Immature natural killer cell (primary cell): ENCODE data around the gene ZNF766. TPM values are rescaled to one million over a fixed set of nuclear protein-coding genes. Genes with fewer than 3 reads are reported as not detected.
"Not testable (repeated sequence)": the region's sequence is repeated elsewhere in the genome, so short reads cannot be mapped to it uniquely, and the experiment has no call there.

Experiments used
- DNase-seq, 3 donors: peaks; one replicate each; pipeline ENCODE4 v3.0.0; 2022; ENCODE audit warnings: mixed read lengths in 1 of 3
- H3K27ac Mint-ChIP-seq, 6 donors: one replicate each; pipeline ENCODE4 v1.8.0; 2020; ENCODE audit warnings: mixed read lengths in 6 of 6, mild to moderate bottlenecking in 5 of 6, inconsistent platforms in 4 of 6, moderate library complexity in 3 of 6
- H3K27me3 Mint-ChIP-seq, 3 donors: one replicate each; pipeline ENCODE4 v1.8.0; 2020 to 2021; ENCODE audit warnings: low read depth in 3 of 3, mild to moderate bottlenecking in 3 of 3, mixed read lengths in 3 of 3, moderate library complexity in 3 of 3, inconsistent platforms in 1 of 3
- H3K36me3 Mint-ChIP-seq, 3 donors: one replicate each; pipeline ENCODE4 v1.8.0; 2020; ENCODE audit warnings: mixed read lengths in 3 of 3, inconsistent platforms in 2 of 3, mild to moderate bottlenecking in 2 of 3
- H3K4me1 Mint-ChIP-seq, 2 donors: one replicate each; pipeline ENCODE4 v1.8.0; 2020; ENCODE audit warnings: inconsistent platforms in 2 of 2, mild to moderate bottlenecking in 2 of 2, mixed read lengths in 2 of 2, moderate library complexity in 1 of 2
- H3K4me3 Mint-ChIP-seq, 5 donors: one replicate each; pipeline ENCODE4 v1.8.0; 2020; ENCODE audit warnings: mild to moderate bottlenecking in 5 of 5, mixed read lengths in 5 of 5, inconsistent platforms in 3 of 5, moderate library complexity in 3 of 5
- H3K9me3 Mint-ChIP-seq, 6 donors: one replicate each; pipeline ENCODE4 v1.8.0; 2020; ENCODE audit warnings: mild to moderate bottlenecking in 6 of 6, mixed read lengths in 6 of 6, inconsistent platforms in 4 of 6, moderate library complexity in 3 of 6
- polyA plus RNA-seq, 3 donors: library from polyadenylated mRNA; unstranded; fragments of 300-500 nt; fragmentation: Illumina TruSeq; gene quantifications; one replicate each; pipeline ENCODE4 v1.2.3, GENCODE V29; 2021

Gene ZNF766
- polyA plus RNA-seq, 3 donors from 2014 or later: 25.6 to 47.8 (median 32.4) TPM

DNA sequence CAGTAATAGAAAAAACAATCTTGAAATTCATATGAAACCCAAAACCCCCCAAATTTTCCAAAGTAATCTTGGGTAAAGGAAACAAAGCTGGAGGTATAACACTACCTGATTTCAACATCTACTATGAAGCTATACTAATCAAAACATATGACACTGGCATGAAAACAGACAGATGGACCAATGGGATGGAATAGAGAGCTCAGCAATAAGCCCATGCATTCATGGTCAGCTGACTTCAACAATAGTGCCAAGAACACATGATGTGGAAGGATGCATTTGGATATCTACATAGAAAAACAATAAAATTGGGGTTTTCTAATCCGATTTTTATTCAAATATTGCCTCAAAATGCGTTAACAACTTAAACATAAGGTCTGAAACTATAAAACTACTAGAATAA is 32.2 kb upstream of the ZNF766 start:
- H3K4me3 Mint-ChIP-seq: no peak overlapping the region

DNA sequence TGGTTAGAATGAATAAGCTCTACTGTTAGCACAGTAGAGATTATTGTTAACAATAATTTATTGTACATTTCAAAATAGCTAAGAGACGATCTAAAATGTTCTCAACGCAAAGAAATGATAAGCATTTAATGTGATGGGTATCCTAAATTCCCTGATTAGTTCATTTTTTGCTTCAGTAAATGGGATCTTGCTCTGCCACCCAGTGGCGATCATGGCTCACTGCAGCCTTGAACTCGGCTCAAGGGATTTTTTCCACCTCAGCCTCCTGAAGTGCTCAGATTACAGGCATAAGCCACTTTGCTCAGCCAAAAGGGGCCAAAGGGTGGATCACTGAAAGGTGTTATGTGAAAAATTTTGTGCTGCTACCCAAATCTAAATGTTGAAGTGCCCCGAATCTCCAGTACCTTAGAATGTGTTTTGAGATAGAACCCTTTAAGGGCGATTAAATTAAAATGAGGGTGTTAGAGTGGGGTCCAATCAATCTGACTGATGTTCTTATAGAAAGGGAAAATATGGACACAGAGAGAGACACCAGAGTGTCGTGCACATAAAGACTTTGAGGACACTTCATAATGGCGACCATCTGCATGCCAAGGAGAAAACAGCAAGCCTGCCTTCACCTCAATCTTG is 31.5 kb upstream of the ZNF766 start:
- no peaks in the 10 kb centered on the region for H3K36me3 Mint-ChIP-seq
- no peaks in the 10 kb centered on the region for H3K9me3 Mint-ChIP-seq
- no peak overlapping the region for H3K27ac Mint-ChIP-seq
- DNase-seq: peak; percentile 34 to 48 (median 47)
- H3K4me1 Mint-ChIP-seq: no peaks in the 10 kb centered on the region
- peaks cover 0 to 2% (median 0%) of the 10 kb centered on the region in 3 donors for H3K27me3 Mint-ChIP-seq
- no peak overlapping the region for H3K4me3 Mint-ChIP-seq

More for the DNA sequence above, 32.2 kb upstream of the ZNF766 start:
- no peaks in the 10 kb centered on the region for H3K9me3 Mint-ChIP-seq
- no peak overlapping the region for H3K27ac Mint-ChIP-seq
- H3K4me1 Mint-ChIP-seq: no peaks in the 10 kb centered on the region
- no peaks in the 10 kb centered on the region for H3K36me3 Mint-ChIP-seq
- peaks cover 0 to 2% (median 0%) of the 10 kb centered on the region in 3 donors for H3K27me3 Mint-ChIP-seq
- no peak for DNase-seq

GRCh38 chr19:52244021-52244420 is 25.4 kb upstream of the ZNF766 start:
- H3K36me3 Mint-ChIP-seq: no peaks in the 10 kb centered on the region
- no peak overlapping the region for H3K4me3 Mint-ChIP-seq
- no peak for DNase-seq
- H3K9me3 Mint-ChIP-seq: no peaks in the 10 kb centered on the region
- H3K27me3 Mint-ChIP-seq: peaks cover 0 to 5% (median 2%) of the 10 kb centered on the region in 3 donors
- H3K27ac Mint-ChIP-seq: no peak overlapping the region
- peaks cover 0 to 1% of the 10 kb centered on the region in 2 donors for H3K4me1 Mint-ChIP-seq

GRCh38 chr19:52248241-52248640 is 21.1 kb upstream of the ZNF766 start:
- Mint-ChIP-seq H3K27me3 (peaks cover 0 to 7% (median 2%) of the 10 kb centered on the region in 3 donors), H3K36me3 (no peaks in the 10 kb centered on the region), H3K27ac (no peak overlapping the region), H3K9me3 (no peaks in the 10 kb centered on the region), H3K4me1 (peaks cover 0 to 1% of the 10 kb centered on the region in 2 donors), H3K4me3 (no peak overlapping the region)
- peak; percentile 36 to 45 (median 43) for DNase-seq

DNA sequence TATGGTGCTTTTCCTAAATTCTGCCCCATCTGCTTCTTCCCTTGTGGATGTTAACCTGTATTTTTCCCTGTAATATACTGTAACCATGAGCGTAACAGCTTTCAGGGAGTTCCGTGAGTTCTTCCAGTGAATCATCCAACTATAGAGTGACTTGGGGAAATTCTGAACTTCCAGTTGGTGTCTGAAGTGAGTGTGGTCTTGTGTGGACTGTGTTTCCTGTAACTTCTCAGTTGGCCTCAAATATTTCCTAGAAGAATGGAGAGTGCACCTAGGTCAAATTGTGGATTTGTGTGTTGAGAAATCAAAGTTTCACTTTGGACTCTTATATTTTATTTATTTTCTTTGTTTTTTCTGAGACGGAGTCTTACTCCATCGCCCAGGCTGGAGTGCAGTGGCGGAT is 11.0 kb upstream of the ZNF766 start:
- H3K27ac Mint-ChIP-seq: no peak overlapping the region
- H3K36me3 Mint-ChIP-seq: no peaks in the 10 kb centered on the region
- peaks cover 1 to 9% (median 7%) of the 10 kb centered on the region in 3 donors for H3K27me3 Mint-ChIP-seq
- H3K4me1 Mint-ChIP-seq: no peaks in the 10 kb centered on the region
- DNase-seq: no peak
- H3K9me3 Mint-ChIP-seq: peaks cover 0 to 1% (median 0%) of the 10 kb centered on the region in 6 donors
- H3K4me3 Mint-ChIP-seq: no peak overlapping the region

- H3K27me3 Mint-ChIP-seq, DNase-seq, H3K36me3 Mint-ChIP-seq, H3K4me3 Mint-ChIP-seq, H3K9me3 Mint-ChIP-seq, H3K27ac Mint-ChIP-seq: not testable (repeated sequence)
- peaks cover 11 to 13% of the 10 kb centered on the region in 2 donors for H3K4me1 Mint-ChIP-seq
Measured at GRCh38 chr19:52265556-52265955, 3.8 kb upstream of the ZNF766 start.

GRCh38 chr19:52270266-52270885 is 989 bp downstream of the ZNF766 start:
- peak overlapping the region; percentile 92 to 98 (median 96) for H3K27ac Mint-ChIP-seq

DNA sequence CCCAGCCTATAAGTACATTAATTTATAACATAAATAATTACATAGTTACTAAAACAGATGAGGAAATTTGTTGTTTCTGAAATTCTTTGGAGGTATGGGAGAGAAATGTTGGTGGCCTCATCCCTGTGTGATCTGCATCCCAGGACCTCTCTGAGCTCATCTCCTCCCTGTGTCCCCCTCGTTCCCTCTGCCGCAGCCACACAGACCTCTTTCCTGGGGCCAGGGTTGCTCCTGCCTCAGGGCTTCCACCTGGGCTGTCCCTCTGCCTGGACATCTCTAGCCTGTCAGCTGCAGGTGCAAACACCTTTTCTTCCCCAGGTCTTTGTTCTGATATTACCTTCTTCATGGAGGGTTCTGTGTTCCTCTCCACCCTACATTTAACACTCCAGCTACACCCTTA is 3.9 kb downstream of the ZNF766 start:
- no peaks in the 10 kb centered on the region for H3K9me3 Mint-ChIP-seq
- peaks cover 14 to 27% (median 17%) of the 10 kb centered on the region in 3 donors for H3K36me3 Mint-ChIP-seq
- peaks cover 61 to 84% of the 10 kb centered on the region in 2 donors for H3K4me1 Mint-ChIP-seq
- DNase-seq: no peak
- peak overlapping the region in 3 of 6 donors; percentile 29 to 86 (median 32) for H3K27ac Mint-ChIP-seq
- H3K27me3 Mint-ChIP-seq: peaks cover 0 to 7% (median 2%) of the 10 kb centered on the region in 3 donors
- H3K4me3 Mint-ChIP-seq: peak overlapping the region in 1 of 5 donors; percentile 15

More at GRCh38 chr19:52270266-52270885, 989 bp downstream of the ZNF766 start:
- peak; percentile 12 to 26 (median 20) for DNase-seq
- Mint-ChIP-seq H3K4me1 (peaks cover 45 to 56% of the 10 kb centered on the region in 2 donors), H3K36me3 (peaks cover 14 to 17% (median 17%) of the 10 kb centered on the region in 3 donors), H3K4me3 (peak overlapping the region; percentile 92 to 98 (median 93)), H3K9me3 (no peaks in the 10 kb centered on the region), H3K27me3 (peaks cover 0 to 7% (median 3%) of the 10 kb centered on the region in 3 donors)

DNA sequence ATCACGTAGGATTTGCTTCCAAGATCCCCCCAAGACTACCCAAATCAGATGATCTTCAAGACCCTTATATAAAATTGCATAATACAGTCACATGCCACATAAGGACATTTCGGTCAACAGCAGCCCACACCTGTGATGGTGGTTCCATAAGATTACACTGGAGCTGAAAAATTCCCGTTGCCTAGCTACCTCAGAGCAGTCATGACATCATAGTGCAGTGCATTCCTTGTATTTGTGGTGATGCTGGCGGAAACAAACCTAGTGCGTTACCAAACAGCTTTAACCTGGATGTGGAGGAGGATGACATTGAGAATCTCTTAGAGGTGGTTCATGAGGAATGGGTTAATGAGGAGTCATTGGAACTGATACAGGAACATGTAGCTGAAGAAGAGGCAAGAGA is 4.8 kb downstream of the ZNF766 start:
- peaks cover 67 to 90% of the 10 kb centered on the region in 2 donors for H3K4me1 Mint-ChIP-seq

GRCh38 chr19:52275988-52276387 is 6.6 kb downstream of the ZNF766 start:
- H3K27me3 Mint-ChIP-seq: peaks cover 0 to 2% (median 2%) of the 10 kb centered on the region in 3 donors
- no peak for DNase-seq
- H3K4me1 Mint-ChIP-seq: peaks cover 56 to 80% of the 10 kb centered on the region in 2 donors
- H3K27ac Mint-ChIP-seq: no peak overlapping the region
- H3K9me3 Mint-ChIP-seq: no peaks in the 10 kb centered on the region
- H3K36me3 Mint-ChIP-seq: peaks cover 16 to 35% (median 19%) of the 10 kb centered on the region in 3 donors
- H3K4me3 Mint-ChIP-seq: peak overlapping the region in 1 of 5 donors; percentile 21

More for the DNA sequence above, 4.8 kb downstream of the ZNF766 start:
- H3K27me3 Mint-ChIP-seq: peaks cover 0 to 6% (median 2%) of the 10 kb centered on the region in 3 donors
- no peak overlapping the region for H3K4me3 Mint-ChIP-seq
- peak overlapping the region in 2 of 6 donors; percentile 29 to 56 for H3K27ac Mint-ChIP-seq
- no peak for DNase-seq
- H3K36me3 Mint-ChIP-seq: peaks cover 19 to 35% (median 24%) of the 10 kb centered on the region in 3 donors
- no peaks in the 10 kb centered on the region for H3K9me3 Mint-ChIP-seq

- Mint-ChIP-seq H3K27me3 (peaks cover 0 to 2% (median 0%) of the 10 kb centered on the region in 3 donors), H3K4me1 (peaks cover 47 to 77% of the 10 kb centered on the region in 2 donors), H3K27ac (no peak overlapping the region), H3K36me3 (peaks cover 15 to 36% (median 17%) of the 10 kb centered on the region in 3 donors), H3K9me3 (peaks cover 0 to 4% (median 0%) of the 10 kb centered on the region in 6 donors), H3K4me3 (no peak overlapping the region)
- DNase-seq: no peak
Measured at GRCh38 chr19:52277471-52277870, 8.1 kb downstream of the ZNF766 start.

GRCh38 chr19:52286256-52286655 is 16.9 kb downstream of the ZNF766 start:
- no peak overlapping the region for H3K27ac Mint-ChIP-seq
- DNase-seq: no peak
- H3K36me3 Mint-ChIP-seq: peaks cover 50 to 67% (median 58%) of the 10 kb centered on the region in 3 donors
- H3K4me1 Mint-ChIP-seq: peaks cover 4 to 18% of the 10 kb centered on the region in 2 donors
- H3K27me3 Mint-ChIP-seq: peaks cover 0 to 5% (median 0%) of the 10 kb centered on the region in 3 donors
- no peak overlapping the region for H3K4me3 Mint-ChIP-seq
- H3K9me3 Mint-ChIP-seq: peaks cover 0 to 10% (median 3%) of the 10 kb centered on the region in 6 donors

GRCh38 chr19:52291781-52292180 is 22.4 kb downstream of the ZNF766 start:
- Mint-ChIP-seq H3K27ac (peak overlapping the region in 1 of 6 donors; percentile 20), H3K4me3 (no peak overlapping the region), H3K9me3 (peaks cover 0 to 13% (median 4%) of the 10 kb centered on the region in 6 donors), H3K4me1 (peaks cover 7% of the 10 kb centered on the region in 2 donors), H3K36me3 (peaks cover 28 to 41% (median 38%) of the 10 kb centered on the region in 3 donors), H3K27me3 (peaks cover 0 to 7% (median 3%) of the 10 kb centered on the region in 3 donors)
- DNase-seq: no peak

GRCh38 chr19:52292946-52293345 is 23.6 kb downstream of the ZNF766 start:
- H3K27ac Mint-ChIP-seq, DNase-seq, H3K4me3 Mint-ChIP-seq: not testable (repeated sequence)
- peaks cover 24 to 33% (median 30%) of the 10 kb centered on the region in 3 donors for H3K36me3 Mint-ChIP-seq
- peaks cover 6 to 12% (median 9%) of the 10 kb centered on the region in 3 donors for H3K27me3 Mint-ChIP-seq
- H3K4me1 Mint-ChIP-seq: peaks cover 17 to 18% of the 10 kb centered on the region in 2 donors
- H3K9me3 Mint-ChIP-seq: peaks cover 0 to 13% (median 4%) of the 10 kb centered on the region in 6 donors
